ENCODE results near the gene SLC7A1. TPM values are rescaled to one million over a fixed set of nuclear protein-coding genes. Genes with fewer than 3 reads are reported as not detected.

SLC7A1 gene
- polyA plus RNA-seq, 4 donors = 3.2 to 34.6 (median 7.5) TPM

DNA sequence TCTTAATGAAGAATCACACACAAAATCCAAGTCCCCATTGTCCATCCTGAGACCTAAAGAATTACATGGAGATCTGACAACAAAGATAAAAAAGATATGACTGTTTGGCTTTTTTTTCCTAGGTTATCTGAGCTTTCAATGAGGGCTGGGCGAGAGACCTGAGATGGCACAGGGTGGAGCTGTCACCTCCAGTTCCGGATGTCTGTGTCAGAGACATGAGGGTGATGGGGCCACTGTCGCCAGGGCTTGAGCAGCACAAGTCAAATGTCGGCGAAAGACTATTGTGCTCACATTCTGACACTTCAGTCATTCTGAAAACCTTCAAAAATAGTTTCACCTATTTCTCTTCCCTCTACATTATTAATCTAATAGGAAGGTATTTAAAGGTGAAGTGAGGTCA, 65.7 kb downstream of the SLC7A1 start:
- DNase-seq (no peak), FAIRE-seq (no peak)
- H3K9me3 ChIP-seq (ENCODE audit: control insufficient read depth in 2 of 2, insufficient read depth in 1 of 2, low read depth in 1 of 2, low read length in 1 of 2) = no peaks in the 10 kb centered on the region
- peaks cover 2 to 53% (median 2%) of the 10 kb centered on the region in 3 donors for H3K36me3 ChIP-seq (ENCODE audit: control insufficient read depth in 3 of 3, insufficient read depth in 2 of 3, low read depth in 1 of 3, low read length in 3 of 3)
- 94% methylated on average over 5 of the region's 5 CpGs for WGBS, 3 donors
- no peak overlapping the region for H3K4me3 ChIP-seq (ENCODE audit: low read depth in 1 of 3, low read length in 3 of 3)
- no peak overlapping the region for H3K27ac ChIP-seq (ENCODE audit: low read depth in 1 of 3, low read length in 2 of 3)
- H3K4me1 ChIP-seq (ENCODE audit: control insufficient read depth in 3 of 3, insufficient read depth in 2 of 3, low read depth in 1 of 3, low read length in 2 of 3) = no peaks in the 10 kb centered on the region
- no peaks in the 10 kb centered on the region for H3K27me3 ChIP-seq (ENCODE audit: control insufficient read depth in 3 of 3, insufficient read depth in 3 of 3, low read length in 3 of 3)

DNA sequence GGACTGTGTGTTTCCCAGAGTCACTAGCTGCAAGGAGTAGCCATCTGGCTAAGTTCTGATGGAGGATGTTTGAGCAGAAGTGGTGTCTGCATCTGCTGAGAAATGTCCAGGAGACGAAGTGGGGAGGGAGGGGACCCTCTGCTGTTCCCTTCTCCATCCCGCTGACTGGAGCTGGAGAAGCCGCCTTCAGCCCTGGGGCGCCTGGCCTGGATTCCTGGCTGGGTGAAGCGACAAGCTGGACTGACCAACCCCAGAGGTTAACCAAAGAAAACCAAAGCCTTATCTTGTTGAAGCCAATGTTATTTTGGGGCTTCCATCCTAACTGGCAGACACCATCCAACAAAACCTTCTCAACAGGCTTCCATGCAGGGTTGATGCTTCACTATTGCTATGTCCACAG, 67.6 kb downstream of the SLC7A1 start:
- Histone ChIP-seq H3K4me3 (ENCODE audit: low read depth in 1 of 3, low read length in 3 of 3) (no peak overlapping the region), H3K27ac (ENCODE audit: low read depth in 1 of 3, low read length in 2 of 3) (no peak overlapping the region), H3K36me3 (ENCODE audit: control insufficient read depth in 3 of 3, insufficient read depth in 2 of 3, low read depth in 1 of 3, low read length in 3 of 3) (peaks cover 0 to 64% (median 4%) of the 10 kb centered on the region in 3 donors), H3K9me3 (ENCODE audit: control insufficient read depth in 2 of 2, insufficient read depth in 1 of 2, low read depth in 1 of 2, low read length in 1 of 2) (no peaks in the 10 kb centered on the region), H3K4me1 (ENCODE audit: control insufficient read depth in 3 of 3, insufficient read depth in 2 of 3, low read depth in 1 of 3, low read length in 2 of 3) (no peaks in the 10 kb centered on the region), H3K27me3 (ENCODE audit: control insufficient read depth in 3 of 3, insufficient read depth in 3 of 3, low read length in 3 of 3) (no peaks in the 10 kb centered on the region)
- no peak for FAIRE-seq
- WGBS, 3 donors = 95 to 96% (median 96%) methylated on average over 5 of the region's 5 CpGs
- DNase-seq = no peak

DNA sequence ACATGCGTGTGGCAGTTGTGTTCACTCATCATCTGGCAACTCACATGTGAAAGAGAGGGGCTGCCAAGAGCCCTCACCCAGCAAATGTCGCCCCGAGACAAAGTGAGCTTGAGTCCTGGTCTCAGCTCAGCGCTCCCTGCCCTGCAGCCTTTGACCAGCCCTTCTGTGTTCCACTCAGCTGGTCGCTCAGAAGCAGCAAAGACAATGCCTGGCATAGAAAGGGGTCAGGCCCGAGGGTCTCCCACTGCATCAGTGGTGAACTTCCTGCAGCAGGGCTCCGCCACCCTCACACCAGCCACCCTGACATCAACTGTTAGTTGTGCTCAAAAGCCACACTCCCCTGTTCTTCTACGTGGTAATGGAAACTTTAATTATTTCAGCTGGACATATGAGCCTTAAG, 68.0 kb downstream of the SLC7A1 start:
- H3K27me3 ChIP-seq (ENCODE audit: control insufficient read depth in 3 of 3, insufficient read depth in 3 of 3, low read length in 3 of 3) = no peaks in the 10 kb centered on the region
- WGBS, 3 donors = 93 to 95% (median 95%) methylated on average over 8 of the region's 8 CpGs

DNA sequence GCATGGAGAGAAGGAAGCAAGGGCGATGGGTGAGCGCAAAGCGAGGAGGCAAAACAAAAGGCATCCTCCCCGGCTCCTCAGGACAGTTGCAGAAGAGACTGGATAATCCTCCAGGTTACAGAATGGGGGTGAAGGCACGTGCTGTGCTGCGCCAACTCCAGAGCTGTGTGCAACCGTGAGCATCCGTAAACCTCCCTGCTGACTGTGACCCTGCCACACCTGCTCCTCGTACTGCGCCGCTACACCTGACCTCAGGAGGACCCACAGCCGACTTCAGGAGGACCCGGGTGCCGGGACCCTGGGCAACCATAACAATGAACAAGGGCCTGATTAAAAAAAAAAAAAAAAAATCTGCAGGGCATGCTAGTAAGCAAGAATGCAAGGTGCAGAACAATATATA, 68.7 kb downstream of the SLC7A1 start:
- WGBS, 3 donors = 96 to 97% (median 96%) methylated on average over 14 of the region's 14 CpGs
- DNase-seq = no peak
- H3K36me3 ChIP-seq (ENCODE audit: control insufficient read depth in 3 of 3, insufficient read depth in 2 of 3, low read depth in 1 of 3, low read length in 3 of 3) = peaks cover 0 to 68% (median 7%) of the 10 kb centered on the region in 3 donors
- H3K27me3 ChIP-seq (ENCODE audit: control insufficient read depth in 3 of 3, insufficient read depth in 3 of 3, low read length in 3 of 3) = no peaks in the 10 kb centered on the region
- no peaks in the 10 kb centered on the region for H3K9me3 ChIP-seq (ENCODE audit: control insufficient read depth in 2 of 2, insufficient read depth in 1 of 2, low read depth in 1 of 2, low read length in 1 of 2)
- no peak for FAIRE-seq
- H3K4me1 ChIP-seq (ENCODE audit: control insufficient read depth in 3 of 3, insufficient read depth in 2 of 3, low read depth in 1 of 3, low read length in 2 of 3) = no peaks in the 10 kb centered on the region
- no peak overlapping the region for H3K27ac ChIP-seq (ENCODE audit: low read depth in 1 of 3, low read length in 2 of 3)
- no peak overlapping the region for H3K4me3 ChIP-seq (ENCODE audit: low read depth in 1 of 3, low read length in 3 of 3)

More for the DNA sequence above, 68.0 kb downstream of the SLC7A1 start:
- DNase-seq = no peak
- FAIRE-seq = no peak
- H3K4me3 ChIP-seq (ENCODE audit: low read depth in 1 of 3, low read length in 3 of 3) = no peak overlapping the region
- no peaks in the 10 kb centered on the region for H3K9me3 ChIP-seq (ENCODE audit: control insufficient read depth in 2 of 2, insufficient read depth in 1 of 2, low read depth in 1 of 2, low read length in 1 of 2)
- H3K4me1 ChIP-seq (ENCODE audit: control insufficient read depth in 3 of 3, insufficient read depth in 2 of 3, low read depth in 1 of 3, low read length in 2 of 3) = no peaks in the 10 kb centered on the region
- H3K36me3 ChIP-seq (ENCODE audit: control insufficient read depth in 3 of 3, insufficient read depth in 2 of 3, low read depth in 1 of 3, low read length in 3 of 3) = peaks cover 0 to 63% (median 7%) of the 10 kb centered on the region in 3 donors
- H3K27ac ChIP-seq (ENCODE audit: low read depth in 1 of 3, low read length in 2 of 3) = no peak overlapping the region

DNA sequence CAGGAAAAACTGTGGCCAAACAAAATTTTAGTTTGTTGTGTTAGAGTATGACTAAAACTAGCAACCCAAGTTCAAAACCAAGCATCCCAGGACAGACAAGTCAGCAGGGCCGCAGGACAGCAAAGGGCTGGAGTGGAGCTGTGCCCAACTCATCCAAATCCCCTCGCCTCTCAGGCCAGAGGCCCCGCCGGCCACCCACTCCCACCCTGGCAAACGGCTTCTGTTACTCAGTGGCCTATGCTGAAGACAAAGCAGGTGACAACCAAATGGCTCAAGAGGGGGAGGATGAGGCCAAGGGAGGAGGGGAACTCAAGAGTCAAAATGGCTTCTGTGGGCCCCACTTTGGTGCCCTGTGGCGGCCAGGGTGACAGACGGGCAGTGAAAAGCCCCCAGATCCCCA, 69.7 kb downstream of the SLC7A1 start:
- H3K4me1 ChIP-seq (ENCODE audit: control insufficient read depth in 3 of 3, insufficient read depth in 2 of 3, low read depth in 1 of 3, low read length in 2 of 3) = no peaks in the 10 kb centered on the region
- H3K36me3 ChIP-seq (ENCODE audit: control insufficient read depth in 3 of 3, insufficient read depth in 2 of 3, low read depth in 1 of 3, low read length in 3 of 3) = peaks cover 0 to 69% (median 7%) of the 10 kb centered on the region in 3 donors
- no peak overlapping the region for H3K4me3 ChIP-seq (ENCODE audit: low read depth in 1 of 3, low read length in 3 of 3)
- no peak for DNase-seq
- 94 to 99% (median 96%) methylated on average over 5 to 7 of the region's 7 CpGs for WGBS, 3 donors
- FAIRE-seq = no peak
- no peaks in the 10 kb centered on the region for H3K27me3 ChIP-seq (ENCODE audit: control insufficient read depth in 3 of 3, insufficient read depth in 3 of 3, low read length in 3 of 3)
- no peaks in the 10 kb centered on the region for H3K9me3 ChIP-seq (ENCODE audit: control insufficient read depth in 2 of 2, insufficient read depth in 1 of 2, low read depth in 1 of 2, low read length in 1 of 2)
- no peak overlapping the region for H3K27ac ChIP-seq (ENCODE audit: low read depth in 1 of 3, low read length in 2 of 3)

DNA sequence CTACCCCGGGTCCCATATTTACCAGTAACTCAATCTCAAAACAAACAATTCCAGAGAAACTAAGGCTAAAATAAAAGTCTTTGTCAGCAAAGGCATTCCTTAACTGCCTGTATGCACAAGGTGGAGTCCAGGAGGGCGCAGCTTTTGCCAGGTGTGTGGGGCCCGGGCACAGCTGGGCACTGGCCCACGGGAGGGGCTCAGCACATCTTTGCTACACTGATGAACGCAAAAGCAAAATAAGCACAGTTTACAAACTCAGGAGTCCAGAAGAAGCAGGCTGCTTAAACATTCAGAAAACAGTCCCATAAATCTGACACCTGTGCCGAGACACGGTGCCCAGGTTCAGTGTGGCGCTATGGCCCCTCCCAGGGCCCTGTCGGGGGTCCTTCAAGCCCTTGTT, 70.8 kb downstream of the SLC7A1 start:
- no peaks in the 10 kb centered on the region for H3K27me3 ChIP-seq (ENCODE audit: control insufficient read depth in 3 of 3, insufficient read depth in 3 of 3, low read length in 3 of 3)
- no peaks in the 10 kb centered on the region for H3K9me3 ChIP-seq (ENCODE audit: control insufficient read depth in 2 of 2, insufficient read depth in 1 of 2, low read depth in 1 of 2, low read length in 1 of 2)
- no peaks in the 10 kb centered on the region for H3K4me1 ChIP-seq (ENCODE audit: control insufficient read depth in 3 of 3, insufficient read depth in 2 of 3, low read depth in 1 of 3, low read length in 2 of 3)
- H3K27ac ChIP-seq (ENCODE audit: low read depth in 1 of 3, low read length in 2 of 3) = no peak overlapping the region
- H3K4me3 ChIP-seq (ENCODE audit: low read depth in 1 of 3, low read length in 3 of 3) = no peak overlapping the region
- 89 to 92% (median 92%) methylated on average over 9 of the region's 9 CpGs for WGBS, 3 donors
- DNase-seq (no peak), FAIRE-seq (no peak)
- H3K36me3 ChIP-seq (ENCODE audit: control insufficient read depth in 3 of 3, insufficient read depth in 2 of 3, low read depth in 1 of 3, low read length in 3 of 3) = peaks cover 0 to 66% (median 7%) of the 10 kb centered on the region in 3 donors

DNA sequence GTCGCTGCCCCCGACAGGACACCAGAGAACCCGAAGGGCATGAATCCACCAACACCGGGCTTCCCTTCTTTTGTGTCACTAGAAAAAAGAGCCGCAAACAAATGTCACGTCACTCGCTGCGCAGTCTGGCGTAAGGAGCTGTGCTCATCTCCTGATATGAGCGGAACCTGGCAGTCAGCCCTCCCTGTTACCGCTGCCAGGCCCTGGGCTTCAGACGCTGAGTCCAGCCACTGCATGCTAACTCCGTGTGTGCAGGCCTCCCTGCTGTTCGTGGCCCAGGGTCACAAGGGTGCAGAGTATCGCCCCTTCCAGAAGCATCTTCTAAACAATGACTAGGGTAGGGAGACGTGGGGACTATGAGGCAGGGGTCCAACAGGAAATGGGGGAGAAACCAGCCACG, 71.3 kb downstream of the SLC7A1 start:
- FAIRE-seq (no peak), DNase-seq (no peak)
- 90 to 92% (median 91%) methylated on average over 17 of the region's 17 CpGs for WGBS, 3 donors
- H3K27ac ChIP-seq (ENCODE audit: low read depth in 1 of 3, low read length in 2 of 3) = no peak overlapping the region
- H3K27me3 ChIP-seq (ENCODE audit: control insufficient read depth in 3 of 3, insufficient read depth in 3 of 3, low read length in 3 of 3) = no peaks in the 10 kb centered on the region
- no peaks in the 10 kb centered on the region for H3K9me3 ChIP-seq (ENCODE audit: control insufficient read depth in 2 of 2, insufficient read depth in 1 of 2, low read depth in 1 of 2, low read length in 1 of 2)
- H3K36me3 ChIP-seq (ENCODE audit: control insufficient read depth in 3 of 3, insufficient read depth in 2 of 3, low read depth in 1 of 3, low read length in 3 of 3) = peaks cover 0 to 65% (median 7%) of the 10 kb centered on the region in 3 donors
- H3K4me1 ChIP-seq (ENCODE audit: control insufficient read depth in 3 of 3, insufficient read depth in 2 of 3, low read depth in 1 of 3, low read length in 2 of 3) = no peaks in the 10 kb centered on the region
- no peak overlapping the region for H3K4me3 ChIP-seq (ENCODE audit: low read depth in 1 of 3, low read length in 3 of 3)

DNA sequence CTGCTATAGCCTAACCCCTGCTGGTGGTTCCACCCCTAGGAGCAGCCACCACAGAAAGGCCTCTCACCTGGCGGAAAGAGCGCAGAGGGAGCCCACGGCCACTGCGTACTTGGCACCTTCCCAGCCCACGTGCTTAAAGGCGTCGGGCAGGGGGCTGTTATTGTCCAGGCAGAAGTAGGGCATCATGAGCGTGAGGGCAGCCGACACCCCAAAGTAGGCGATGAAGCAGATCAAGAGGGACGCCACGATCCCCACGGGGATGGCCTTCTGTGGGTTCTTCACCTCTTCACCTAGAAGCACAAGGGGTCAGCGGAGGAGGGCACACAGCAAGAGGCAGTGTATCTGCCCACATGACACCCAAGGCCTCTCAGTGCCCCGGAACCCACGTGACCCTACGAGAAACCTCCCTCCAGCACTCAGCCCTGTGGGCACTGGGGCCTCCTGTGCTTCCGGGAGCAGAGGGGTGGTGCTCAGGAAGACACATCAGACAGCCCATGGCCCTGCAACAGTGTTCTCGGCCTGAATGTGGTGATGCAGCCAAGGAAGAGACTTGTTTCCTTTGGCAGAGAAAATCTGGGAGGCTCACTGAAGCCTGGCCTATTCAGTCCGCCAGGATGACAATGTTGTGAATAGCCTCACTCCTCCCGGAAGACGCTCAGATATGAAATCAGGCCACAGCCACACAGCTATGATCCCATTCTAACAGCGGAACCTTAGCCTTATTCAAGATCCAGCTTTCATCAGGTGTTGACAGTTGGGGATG, 72.1 kb downstream of the SLC7A1 start:
- H3K4me1 ChIP-seq (ENCODE audit: control insufficient read depth in 3 of 3, insufficient read depth in 2 of 3, low read depth in 1 of 3, low read length in 2 of 3) = no peaks in the 10 kb centered on the region
- H3K36me3 ChIP-seq (ENCODE audit: control insufficient read depth in 3 of 3, insufficient read depth in 2 of 3, low read depth in 1 of 3, low read length in 3 of 3) = peaks cover 0 to 68% (median 7%) of the 10 kb centered on the region in 3 donors
- FAIRE-seq (no peak), DNase-seq (no peak)
- no peaks in the 10 kb centered on the region for H3K27me3 ChIP-seq (ENCODE audit: control insufficient read depth in 3 of 3, insufficient read depth in 3 of 3, low read length in 3 of 3)
- H3K27ac ChIP-seq (ENCODE audit: low read depth in 1 of 3, low read length in 2 of 3) = no peak overlapping the region
- WGBS, 3 donors = 93 to 94% (median 94%) methylated on average over 23 of the region's 23 CpGs
- H3K9me3 ChIP-seq (ENCODE audit: control insufficient read depth in 2 of 2, insufficient read depth in 1 of 2, low read depth in 1 of 2, low read length in 1 of 2) = no peaks in the 10 kb centered on the region
- no peak overlapping the region for H3K4me3 ChIP-seq (ENCODE audit: low read depth in 1 of 3, low read length in 3 of 3)
